NCI-H526 treated with DMSO at 0.1 percent for 48 hours (cell line): Measurements from ENCODE around the gene RC3H1.
"Not testable (repeated sequence)": the region's sequence is repeated elsewhere in the genome, so short reads cannot be mapped to it uniquely, and the experiment has no call there.

Experiments
- DNase-seq: peaks from one replicate; lab custom pipeline; 2025; lab: John Stamatoyannopoulos, UW

RC3H1 gene

GRCh38 chr1:174023440-174023839 lies 1.3 kb upstream of the RC3H1 start:
- peak; percentile 58 for DNase-seq

- DNase-seq: no peak
Observed at GRCh38 chr1:174022976-174023277, 770 bp upstream of the RC3H1 start.

- peak; percentile 83 for DNase-seq
Observed at GRCh38 chr1:174021591-174022079, 522 bp downstream of the RC3H1 start.

GRCh38 chr1:174018565-174018964 lies 3.6 kb downstream of the RC3H1 start:
- no peak for DNase-seq

- DNase-seq: no peak
Observed at GRCh38 chr1:174017231-174017970, 4.8 kb downstream of the RC3H1 start.

- DNase-seq: no peak
Observed at GRCh38 chr1:174013864-174014418, 8.2 kb downstream of the RC3H1 start.

DNA sequence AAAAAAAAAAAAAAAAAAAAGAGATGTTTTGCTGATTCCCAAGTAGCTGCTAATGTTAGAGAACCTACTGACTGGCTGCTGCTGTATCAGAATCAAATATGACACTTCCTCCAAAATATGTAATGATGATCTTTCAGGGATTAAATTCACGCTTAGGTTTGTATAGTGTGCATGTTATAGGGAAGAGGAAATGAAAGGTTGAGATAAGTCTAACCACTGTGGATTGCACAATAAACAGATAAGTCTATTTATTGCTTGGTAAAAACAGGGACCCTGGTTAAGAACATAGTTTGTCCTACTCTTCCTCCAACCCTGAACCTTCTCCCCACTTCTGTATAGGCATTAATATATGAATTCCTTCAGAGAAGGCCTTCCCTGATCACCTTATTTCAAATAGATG lies 13.2 kb downstream of the RC3H1 start:
- DNase-seq: no peak

- DNase-seq: no peak
Observed at GRCh38 chr1:174008269-174008668, 13.9 kb downstream of the RC3H1 start.

DNA sequence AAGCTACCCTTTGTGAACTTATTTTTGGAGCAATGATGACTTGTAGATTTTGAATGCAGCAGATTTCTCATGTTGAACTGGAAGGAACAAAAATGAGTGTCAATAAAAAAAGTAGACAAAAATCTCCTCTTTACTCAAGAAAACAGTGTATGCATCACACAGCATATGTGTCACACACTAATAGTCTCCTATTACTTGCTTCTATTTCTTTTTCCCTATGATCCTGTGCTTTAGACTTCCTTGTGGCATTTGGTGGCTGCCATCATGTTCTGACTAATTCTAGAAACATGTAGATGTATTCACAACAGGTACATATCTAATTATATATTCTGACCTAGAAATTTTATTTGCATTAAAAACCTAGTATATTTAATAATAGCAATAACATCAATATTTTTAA lies 14.3 kb downstream of the RC3H1 start:
- DNase-seq: no peak

DNA sequence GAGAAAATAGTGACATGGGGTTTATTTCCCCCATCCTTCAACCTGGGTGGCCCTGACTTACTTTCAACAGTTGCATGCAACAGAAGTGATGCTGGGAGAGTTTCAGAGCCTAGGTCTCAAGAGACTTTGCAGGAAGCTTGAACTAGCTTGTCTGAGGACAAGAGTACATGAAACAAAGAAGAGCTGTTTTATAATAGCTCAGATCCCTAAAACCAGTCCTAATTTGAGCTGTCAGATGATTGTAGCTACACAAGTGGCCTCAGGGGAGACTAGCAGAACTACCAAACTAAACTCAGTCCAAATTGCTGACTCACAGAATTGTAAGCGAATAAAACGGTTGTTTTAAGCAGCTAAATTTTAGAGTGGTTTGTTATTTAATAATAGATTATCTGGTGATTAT lies 17.1 kb downstream of the RC3H1 start:
- DNase-seq: no peak

DNA sequence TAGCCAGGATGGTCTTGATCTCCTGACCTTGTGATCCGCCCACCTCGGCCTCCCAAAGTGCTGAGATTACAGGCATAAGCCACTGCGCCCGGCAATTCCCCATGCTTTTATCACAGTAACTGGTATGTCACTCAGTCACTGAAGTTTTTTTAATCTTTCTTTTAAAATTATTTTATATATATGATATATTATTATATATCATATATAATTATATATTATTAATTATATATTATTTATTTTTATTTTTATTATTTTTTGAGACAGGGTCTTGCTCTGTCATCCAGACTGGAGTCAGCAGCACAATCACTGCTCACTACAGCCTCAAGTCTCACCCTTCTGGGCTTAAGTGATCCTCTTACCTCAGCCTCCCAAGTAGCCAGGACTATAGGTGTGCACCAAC lies 18.3 kb downstream of the RC3H1 start:
- DNase-seq: no peak

GRCh38 chr1:174001573-174001972 lies 20.6 kb downstream of the RC3H1 start:
- no peak for DNase-seq

- no peak for DNase-seq
Observed at GRCh38 chr1:174000371-174000770, 21.8 kb downstream of the RC3H1 start.

DNA sequence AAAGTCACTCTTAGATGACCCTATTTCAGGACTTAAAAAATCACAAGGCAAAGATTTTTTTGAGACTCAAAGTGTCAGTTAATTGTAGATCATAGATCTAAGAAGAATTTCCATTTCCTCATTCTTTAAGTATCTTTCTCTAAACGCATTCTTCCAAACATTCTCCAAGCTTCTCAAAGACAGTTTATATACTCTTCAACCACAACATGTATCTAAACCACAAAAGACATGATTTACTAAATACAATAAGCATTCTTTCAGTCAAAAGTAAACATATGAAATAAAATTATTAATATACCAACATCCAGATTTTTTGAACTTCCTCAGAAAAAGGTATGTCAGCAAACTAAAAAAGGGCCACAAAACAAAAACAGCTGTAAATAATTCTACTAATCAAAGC lies 24.4 kb downstream of the RC3H1 start:
- no peak for DNase-seq

DNA sequence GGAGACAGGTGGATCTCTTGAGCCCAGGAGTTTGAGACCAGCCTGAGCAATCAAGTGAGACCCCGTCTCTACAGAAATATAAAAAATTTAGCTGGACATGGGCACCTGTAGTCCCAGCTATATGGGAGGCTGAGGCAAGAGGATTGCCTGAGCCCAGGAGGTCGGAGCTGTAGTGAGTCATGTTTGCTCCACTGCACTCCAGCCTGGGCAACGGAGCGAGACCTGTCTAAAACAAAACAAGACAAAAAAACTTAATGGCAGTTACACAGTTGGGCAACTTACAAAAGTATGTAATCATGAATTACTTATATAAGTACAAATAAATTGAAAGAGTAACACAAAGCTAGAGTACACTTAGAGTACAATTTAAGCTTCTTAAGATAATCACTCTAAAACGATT lies 25.2 kb downstream of the RC3H1 start:
- no peak for DNase-seq

DNA sequence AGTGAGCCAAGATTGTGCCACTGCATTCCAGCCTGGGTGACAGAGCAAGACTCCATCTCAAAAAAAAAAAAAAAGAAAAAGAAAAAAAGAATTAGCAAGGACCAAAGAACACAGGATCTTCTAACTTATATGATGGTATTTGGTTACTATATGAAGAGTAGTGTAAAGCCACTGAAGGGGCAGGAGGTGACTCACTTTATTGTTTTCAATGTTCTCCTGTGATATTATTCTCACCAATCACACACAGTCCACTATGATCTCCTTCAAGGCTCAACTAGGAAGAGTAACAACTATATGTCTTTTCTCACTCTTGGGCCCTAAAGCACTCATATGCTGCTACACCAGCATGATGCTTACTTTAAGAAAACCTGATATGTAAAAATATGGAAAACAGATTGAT lies 26.7 kb downstream of the RC3H1 start:
- no peak for DNase-seq

DNA sequence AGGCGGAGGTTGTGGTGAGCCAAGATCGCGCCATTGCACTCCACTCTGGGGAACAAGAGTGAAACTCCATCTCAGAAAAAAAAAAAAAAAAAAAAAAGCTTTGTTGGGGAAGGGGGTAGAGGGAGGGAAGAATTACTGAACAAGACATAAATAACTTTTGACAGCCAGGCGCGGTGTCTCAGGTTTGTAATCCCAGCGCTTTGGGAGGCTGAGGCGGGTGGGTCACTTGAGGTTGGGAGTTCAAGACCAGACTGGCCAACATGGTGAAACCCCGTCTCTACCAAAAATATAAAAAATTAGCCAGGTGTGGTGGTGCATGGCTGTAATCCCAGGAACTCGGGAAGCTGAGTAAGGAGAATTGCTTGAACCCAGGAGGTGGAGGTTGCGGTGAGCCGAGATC lies 28.2 kb downstream of the RC3H1 start:
- not testable (repeated sequence) for DNase-seq

DNA sequence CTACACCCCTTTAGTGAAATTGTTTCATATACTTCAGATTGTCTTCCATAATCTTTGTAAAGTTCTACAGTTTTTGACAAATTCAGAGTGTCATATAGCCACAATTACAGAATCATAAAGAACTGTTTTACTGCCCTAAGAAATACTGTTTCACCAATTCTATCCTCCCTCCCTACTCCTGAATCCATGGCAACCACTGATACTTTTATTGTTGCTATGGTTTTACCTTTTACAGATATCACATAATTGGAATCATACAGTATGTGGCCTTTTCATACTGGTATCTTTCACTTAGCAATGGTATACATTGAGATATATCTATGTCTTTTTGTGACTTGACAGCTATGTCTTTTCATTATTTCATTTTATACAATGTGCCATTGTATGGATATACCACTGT lies 34.1 kb downstream of the RC3H1 start:
- DNase-seq: no peak

- no peak for DNase-seq
Observed at GRCh38 chr1:173986951-173987350, 35.2 kb downstream of the RC3H1 start.

- no peak for DNase-seq
Observed at GRCh38 chr1:173970252-173970651, 51.9 kb downstream of the RC3H1 start.

GRCh38 chr1:173965896-173966295 lies 56.3 kb downstream of the RC3H1 start:
- not testable (repeated sequence) for DNase-seq

GRCh38 chr1:173963477-173963876 lies 58.7 kb downstream of the RC3H1 start:
- DNase-seq: no peak

DNA sequence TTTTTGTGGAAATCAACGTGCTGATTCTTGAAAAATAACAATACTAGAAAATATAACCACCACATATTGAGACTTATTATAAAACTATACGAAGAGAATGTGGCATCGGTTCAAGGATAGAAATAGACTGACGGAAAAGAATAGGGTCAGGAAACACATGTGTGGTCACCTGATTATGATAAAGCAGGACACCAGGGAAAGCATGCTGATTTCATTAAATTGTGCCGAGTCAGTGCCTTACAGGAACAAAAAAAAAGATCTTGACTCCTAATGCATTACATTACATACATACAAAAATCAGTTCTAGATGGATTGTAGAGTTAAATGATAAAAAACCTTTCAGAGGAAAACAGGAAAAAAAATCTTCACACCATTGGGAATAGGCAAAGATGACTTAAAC lies 61.5 kb downstream of the RC3H1 start:
- DNase-seq: no peak

GRCh38 chr1:173954179-173954578 lies 68.0 kb downstream of the RC3H1 start:
- no peak for DNase-seq
